Tibial nerve (tissue), 4 donors: ENCODE results near the gene HSFY2. TPM values are rescaled to one million over a fixed set of nuclear protein-coding genes. Genes with fewer than 3 reads are reported as not detected.
"Not testable (repeated sequence)": the region's sequence is repeated elsewhere in the genome, so short reads cannot be mapped to it uniquely, and the experiment has no call there.

Experiments used
- DNase-seq, 2 donors: peaks; one replicate each; pipeline ENCODE4 v3.0.0-alpha.2; 2019; ENCODE audit warnings: low spot score in 2 of 2
- H3K27ac ChIP-seq, 4 donors: fragments of 200-600 bp; sonication (generic) in 3 of 4; one replicate each; pipeline ENCODE4 v1.5.1; 2017 to 2019; ENCODE audit warnings: mild to moderate bottlenecking in 1 of 4
- H3K27me3 ChIP-seq, 2 donors: fragments of 200-600 bp; sonication (generic) in 1 of 2; one replicate each; pipeline versions ENCODE4 v1.5.1 to v1.6.0; 2017 to 2019
- H3K36me3 ChIP-seq, 3 donors: fragments of 200-600 bp; sonication (generic); one replicate each; pipeline ENCODE4 v1.5.1; 2018 to 2019
- H3K4me1 ChIP-seq, 4 donors: fragments of 200-600 bp; sonication (generic) in 3 of 4; one replicate each; pipeline ENCODE4 v1.5.1; 2017 to 2019
- H3K4me3 ChIP-seq, 4 donors: fragments of 200-600 bp; sonication (generic) in 3 of 4; one replicate each; pipeline ENCODE4 v1.5.1; 2017 to 2019; ENCODE audit warnings: mild to moderate bottlenecking in 1 of 4, moderate library complexity in 1 of 4
- H3K9me3 ChIP-seq, 4 donors: fragments of 200-600 bp; sonication (generic) in 3 of 4; one replicate each; pipeline ENCODE4 v1.5.1; 2017 to 2019
- WGBS, 2 donors: methylation state at CpG; one replicate each; pipeline ENCODE4 v1.1.5; 2018; 5-methylcytosine and 5-hydroxymethylcytosine counted together
- small RNA-seq: library from RNA; depleted of rRNA; stranded (forward); fragments of <200 nt; gene quantifications from one replicate; pipeline ENCODE3, GENCODE V24; 2016
- total RNA-seq, 4 donors: library from RNA; depleted of rRNA; stranded (reverse); fragments of >200 nt; gene quantifications; one replicate each; pipeline ENCODE4 v1.1.0, GENCODE V29; 2016

HSFY2 gene
- total RNA-seq, result 1 to 10 TPM in 1 of 4 donors, not detected in 3; 1.1 TPM

GRCh38 chrY:18773635-18774034 lies at the start of gene HSFY2:
HSFY2 (minus strand) TSS chrY:18773735; CDS start chrY:18773618, 117 bp downstream.
- H3K9me3 ChIP-seq, H3K27me3 ChIP-seq, H3K4me1 ChIP-seq, H3K4me3 ChIP-seq, DNase-seq, H3K36me3 ChIP-seq, H3K27ac ChIP-seq: not testable (repeated sequence)
- no CpG with 5 or more reads among the region's 1 CpG for WGBS, 2 donors

GRCh38 chrY:18815751-18816150 lies 42.2 kb upstream of the HSFY2 start:
- DNase-seq, H3K27me3 ChIP-seq, H3K4me1 ChIP-seq, H3K36me3 ChIP-seq, H3K9me3 ChIP-seq, H3K27ac ChIP-seq, H3K4me3 ChIP-seq: not testable (repeated sequence)
- no CpG with 5 or more reads among the region's 5 CpGs for WGBS, 2 donors

GRCh38 chrY:18788757-18789406 lies 15.3 kb upstream of the HSFY2 start:
- WGBS, 2 donors, result no CpG with 5 or more reads among the region's 2 CpGs
- DNase-seq, H3K9me3 ChIP-seq, H3K4me3 ChIP-seq, H3K27me3 ChIP-seq, H3K27ac ChIP-seq, H3K4me1 ChIP-seq, H3K36me3 ChIP-seq: not testable (repeated sequence)

- WGBS, 2 donors, result no CpG with 5 or more reads among the region's 2 CpGs
- not testable (repeated sequence) for H3K4me1 ChIP-seq, H3K27ac ChIP-seq
Observed at GRCh38 chrY:18754077-18754476, 19.5 kb downstream of the HSFY2 start.

GRCh38 chrY:18753133-18753815 lies 20.3 kb downstream of the HSFY2 start:
- H3K9me3 ChIP-seq, DNase-seq, H3K36me3 ChIP-seq, H3K4me1 ChIP-seq, H3K27ac ChIP-seq, H3K27me3 ChIP-seq, H3K4me3 ChIP-seq: not testable (repeated sequence)
- no CpG with 5 or more reads among the region's 2 CpGs for WGBS, 2 donors

More at GRCh38 chrY:18754077-18754476, 19.5 kb downstream of the HSFY2 start:
- H3K4me3 ChIP-seq, H3K9me3 ChIP-seq, H3K36me3 ChIP-seq, DNase-seq, H3K27me3 ChIP-seq: not testable (repeated sequence)

GRCh38 chrY:18723714-18724113 lies 49.8 kb downstream of the HSFY2 start:
- H3K9me3 ChIP-seq, H3K36me3 ChIP-seq, H3K4me1 ChIP-seq, H3K27me3 ChIP-seq, H3K27ac ChIP-seq, DNase-seq, H3K4me3 ChIP-seq: not testable (repeated sequence)
- WGBS, 2 donors, result no CpG with 5 or more reads among the region's 3 CpGs

Small RNA genes lying within 50 kb of the gene (small RNA-seq; reads per million reads assigned to genes)
- not detected for gene GPM6BP2

Other genes with a start within 250 kb of the HSFY2 start
- not detected for gene HSFY1, start 227.0 kb downstream of the HSFY2 start, total RNA-seq